ENCODE results near the gene PRDM16. TPM values are rescaled to one million over a fixed set of nuclear protein-coding genes. Genes with fewer than 3 reads are reported as not detected.

The PRDM16 gene
- total RNA-seq, 4 donors from 2014 or later = 15.7 to 54.3 (median 27.6) TPM

DNA sequence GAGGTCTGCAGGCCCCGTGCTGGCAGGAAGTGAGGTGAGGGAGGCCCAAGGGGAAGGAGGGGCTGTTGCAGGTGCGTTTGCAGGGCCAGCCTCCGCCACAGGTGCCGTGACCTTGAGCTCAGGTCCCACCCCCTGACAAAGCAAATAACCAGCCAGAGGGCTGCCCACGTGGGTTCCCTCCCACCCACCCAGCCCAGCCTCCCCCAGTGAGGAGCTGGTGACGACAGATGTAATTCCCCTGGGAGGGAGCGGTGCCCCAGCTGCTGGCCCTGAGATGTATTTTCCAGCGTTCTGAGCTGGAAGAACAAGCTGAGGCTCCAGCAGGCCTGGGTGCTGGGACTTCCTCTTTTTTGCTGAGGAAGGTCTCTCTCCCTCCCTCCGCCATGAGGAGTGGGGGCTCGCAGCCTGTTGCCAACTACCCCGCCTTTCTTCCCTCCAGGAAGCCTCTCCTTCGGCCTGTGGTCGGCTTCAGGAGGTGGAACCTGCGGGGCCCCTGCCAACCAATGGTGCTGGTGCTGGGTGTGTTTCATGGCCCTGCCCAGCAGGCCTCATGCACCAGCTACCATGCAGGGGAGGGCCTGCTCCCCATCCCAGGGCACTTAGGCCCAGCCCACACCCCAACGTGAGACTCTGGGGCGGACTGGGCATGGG lies 153.2 kb downstream of the PRDM16 start:
- H3K27me3 ChIP-seq = no peaks in the 10 kb centered on the region
- TF ChIP-seq, protein P1, sequence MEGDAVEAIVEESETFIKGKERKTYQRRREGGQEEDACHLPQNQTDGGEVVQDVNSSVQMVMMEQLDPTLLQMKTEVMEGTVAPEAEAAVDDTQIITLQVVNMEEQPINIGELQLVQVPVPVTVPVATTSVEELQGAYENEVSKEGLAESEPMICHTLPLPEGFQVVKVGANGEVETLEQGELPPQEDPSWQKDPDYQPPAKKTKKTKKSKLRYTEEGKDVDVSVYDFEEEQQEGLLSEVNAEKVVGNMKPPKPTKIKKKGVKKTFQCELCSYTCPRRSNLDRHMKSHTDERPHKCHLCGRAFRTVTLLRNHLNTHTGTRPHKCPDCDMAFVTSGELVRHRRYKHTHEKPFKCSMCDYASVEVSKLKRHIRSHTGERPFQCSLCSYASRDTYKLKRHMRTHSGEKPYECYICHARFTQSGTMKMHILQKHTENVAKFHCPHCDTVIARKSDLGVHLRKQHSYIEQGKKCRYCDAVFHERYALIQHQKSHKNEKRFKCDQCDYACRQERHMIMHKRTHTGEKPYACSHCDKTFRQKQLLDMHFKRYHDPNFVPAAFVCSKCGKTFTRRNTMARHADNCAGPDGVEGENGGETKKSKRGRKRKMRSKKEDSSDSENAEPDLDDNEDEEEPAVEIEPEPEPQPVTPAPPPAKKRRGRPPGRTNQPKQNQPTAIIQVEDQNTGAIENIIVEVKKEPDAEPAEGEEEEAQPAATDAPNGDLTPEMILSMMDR (IDR thresholded peaks at IDR 0.05) = no peak
- no peak for TF ChIP-seq POLR2A (IDR thresholded peaks at IDR 0.05)
- no peaks in the 10 kb centered on the region for H3K9me3 ChIP-seq
- intact Hi-C loops (cut with DNase I) = no loop called here
- 23 to 33% methylated on average over 10 to 12 of the region's 16 CpGs for WGBS, 2 donors
- peak; percentile 60 to 74 for DNase-seq
- H3K4me1 ChIP-seq = peaks cover 32 to 38% of the 10 kb centered on the region in 2 donors
- no peak overlapping the region for H3K4me3 ChIP-seq (replicated peaks in 1 of 3)
- no peaks in the 10 kb centered on the region for H3K36me3 ChIP-seq
- H3K27ac ChIP-seq = peak overlapping the region in 2 of 3 donors; percentile 44 to 48

GRCh38 chr1:3225661-3226060 lies 156.7 kb downstream of the PRDM16 start:
- Histone ChIP-seq H3K36me3 (no peaks in the 10 kb centered on the region), H3K27ac (no peak overlapping the region), H3K27me3 (no peaks in the 10 kb centered on the region), H3K9me3 (no peaks in the 10 kb centered on the region), H3K4me3 (replicated peaks in 1 of 3) (no peak overlapping the region), H3K4me1 (peaks cover 7 to 12% of the 10 kb centered on the region in 2 donors)
- 79 to 85% methylated on average over 12 of the region's 12 CpGs for WGBS, 2 donors
- intact Hi-C loops (cut with DNase I) = no loop called here
- DNase-seq = no peak
- TF ChIP-seq, protein P1 (IDR thresholded peaks at IDR 0.05) = no peak
- TF ChIP-seq POLR2A (IDR thresholded peaks at IDR 0.05) = no peak

DNA sequence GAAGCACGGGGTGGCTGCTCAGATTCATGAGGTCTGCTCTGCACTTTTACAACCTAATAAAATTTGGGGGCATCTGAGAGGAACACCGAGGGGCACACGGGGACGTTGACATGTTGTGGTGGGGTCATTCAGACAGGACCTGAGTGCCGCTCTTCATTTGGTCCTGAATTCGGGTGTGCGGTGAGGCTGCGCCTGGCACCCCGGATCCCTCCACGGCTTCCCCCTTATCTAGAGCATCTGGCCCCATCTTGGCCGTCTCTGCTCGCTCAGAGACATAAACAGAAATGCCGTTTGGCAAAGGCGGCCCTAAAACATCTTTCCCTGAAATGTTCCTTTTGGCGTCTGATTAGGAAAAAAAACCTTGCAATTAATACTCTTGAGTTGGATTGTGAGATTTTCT lies 157.2 kb downstream of the PRDM16 start:
- no peak for DNase-seq
- Histone ChIP-seq H3K27ac (no peak overlapping the region), H3K4me1 (peaks cover 7 to 12% of the 10 kb centered on the region in 2 donors), H3K27me3 (no peaks in the 10 kb centered on the region), H3K36me3 (no peaks in the 10 kb centered on the region), H3K4me3 (replicated peaks in 1 of 3) (no peak overlapping the region), H3K9me3 (no peaks in the 10 kb centered on the region)
- no peak for TF ChIP-seq POLR2A (IDR thresholded peaks at IDR 0.05)
- TF ChIP-seq, protein P1 (IDR thresholded peaks at IDR 0.05) = no peak
- intact Hi-C loops (cut with DNase I) = no loop called here
- WGBS, 2 donors = 86 to 92% methylated on average over 14 to 15 of the region's 15 CpGs

DNA sequence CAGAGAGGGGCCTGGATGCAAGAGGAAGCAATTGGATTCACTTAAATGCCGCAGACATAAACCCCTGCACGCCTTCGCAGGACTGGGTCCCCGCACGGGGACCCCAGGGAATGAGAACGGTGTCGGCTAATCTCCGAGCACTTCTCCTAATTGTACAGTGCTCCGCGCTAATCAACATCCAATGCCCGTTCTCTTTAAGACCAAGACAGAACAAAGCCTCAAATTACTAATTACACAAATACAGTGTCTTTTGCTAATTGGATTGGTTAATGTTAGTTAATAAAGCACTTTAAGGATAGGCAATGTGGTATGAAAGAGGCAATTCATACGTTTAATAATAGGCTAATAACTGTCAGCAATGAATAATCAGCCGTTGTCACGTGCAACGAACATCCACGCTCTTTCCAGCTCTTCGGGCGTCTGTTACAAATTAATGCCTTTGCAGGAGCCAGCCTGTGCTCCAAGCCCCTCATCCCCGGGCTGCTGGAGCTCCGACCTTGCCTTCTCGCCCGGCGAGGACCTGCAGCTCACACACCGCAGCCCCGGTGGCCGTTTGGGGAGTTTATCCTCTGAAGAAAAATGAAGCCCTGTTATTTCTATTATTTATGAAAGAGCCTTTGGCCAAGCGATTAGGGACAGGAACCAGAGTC lies 157.8 kb downstream of the PRDM16 start:
- H3K9me3 ChIP-seq = no peaks in the 10 kb centered on the region
- no peak overlapping the region for H3K27ac ChIP-seq
- WGBS, 2 donors = 82 to 86% methylated on average over 27 of the region's 27 CpGs
- peaks cover 7 to 10% of the 10 kb centered on the region in 2 donors for H3K4me1 ChIP-seq
- no peaks in the 10 kb centered on the region for H3K36me3 ChIP-seq
- no peak for DNase-seq
- H3K27me3 ChIP-seq = no peaks in the 10 kb centered on the region
- no peak overlapping the region for H3K4me3 ChIP-seq (replicated peaks in 1 of 3)
- TF ChIP-seq, protein P1 (IDR thresholded peaks at IDR 0.05) = no peak
- no peak for TF ChIP-seq POLR2A (IDR thresholded peaks at IDR 0.05)
- intact Hi-C loops (cut with DNase I) = no loop called here

GRCh38 chr1:3227351-3227704 lies 158.3 kb downstream of the PRDM16 start:
- Histone ChIP-seq H3K9me3 (no peaks in the 10 kb centered on the region), H3K4me1 (peaks cover 5% of the 10 kb centered on the region in 2 donors), H3K27ac (no peak overlapping the region), H3K27me3 (no peaks in the 10 kb centered on the region), H3K4me3 (replicated peaks in 1 of 3) (no peak overlapping the region), H3K36me3 (no peaks in the 10 kb centered on the region)
- DNase-seq = no peak
- TF ChIP-seq, protein P1 (IDR thresholded peaks at IDR 0.05) = no peak
- TF ChIP-seq POLR2A (IDR thresholded peaks at IDR 0.05) = no peak
- 80 to 84% methylated on average over 9 to 17 of the region's 17 CpGs for WGBS, 2 donors
- intact Hi-C loops (cut with DNase I) = no loop called here

Measured in thyroid gland (tissue), 4 donors.